Effector memory CD8-positive, alpha-beta T cell (primary cell): ENCODE measurements around the gene LRRC23.

Experiments
- ATAC-seq: fragments of 150-1000 bp; cut with Tn5 transposase; replicated peaks from 2 replicates; pipeline ENCODE4 v1.10.0; 2021; ENCODE audit warnings: mild to moderate bottlenecking, moderate library complexity
- DNase-seq, 3 experiments: peaks; one replicate each; pipeline ENCODE4 v3.0.0; 2021
- H3K27ac Mint-ChIP-seq, 2 donors: one replicate each; pipeline ENCODE4 v1.8.0; 2022; ENCODE audit warnings: mild to moderate bottlenecking in 2 of 2, mixed read lengths in 2 of 2, moderate library complexity in 2 of 2
- H3K27me3 Mint-ChIP-seq, 2 donors: one replicate each; pipeline ENCODE4 v1.8.0; 2022; ENCODE audit warnings: mixed read lengths in 2 of 2
- H3K36me3 Mint-ChIP-seq: one replicate; pipeline ENCODE4 v1.8.0; 2022; ENCODE audit warnings: mild to moderate bottlenecking, moderate library complexity, mixed read lengths; ENCODE audit not compliant: insufficient read depth
- H3K4me1 Mint-ChIP-seq, 2 donors: one replicate each; pipeline ENCODE4 v1.8.0; 2022; ENCODE audit warnings: low read depth in 2 of 2, mixed read lengths in 2 of 2
- H3K4me3 Mint-ChIP-seq, 2 donors: one replicate each; pipeline ENCODE4 v1.8.0; 2022; ENCODE audit warnings: mild to moderate bottlenecking in 2 of 2, mixed read lengths in 2 of 2, moderate library complexity in 2 of 2
- H3K9me3 Mint-ChIP-seq, 2 donors: one replicate each; pipeline ENCODE4 v1.8.0; 2022; ENCODE audit warnings: mixed read lengths in 2 of 2

The LRRC23 gene

GRCh38 chr12:6943722-6944380 is 39.2 kb downstream of the LRRC23 start, which contains the start of the genes C12orf57 and RNU7-1:
Gene C12orf57, plus strand, starts transcription at chr12:6944022. Its CDS starts 100 bp downstream, at chr12:6944122.
Gene RNU7-1, plus strand, starts transcription at chr12:6943816.
- peaks cover 47% of the 10 kb centered on the region for H3K36me3 Mint-ChIP-seq

DNA sequence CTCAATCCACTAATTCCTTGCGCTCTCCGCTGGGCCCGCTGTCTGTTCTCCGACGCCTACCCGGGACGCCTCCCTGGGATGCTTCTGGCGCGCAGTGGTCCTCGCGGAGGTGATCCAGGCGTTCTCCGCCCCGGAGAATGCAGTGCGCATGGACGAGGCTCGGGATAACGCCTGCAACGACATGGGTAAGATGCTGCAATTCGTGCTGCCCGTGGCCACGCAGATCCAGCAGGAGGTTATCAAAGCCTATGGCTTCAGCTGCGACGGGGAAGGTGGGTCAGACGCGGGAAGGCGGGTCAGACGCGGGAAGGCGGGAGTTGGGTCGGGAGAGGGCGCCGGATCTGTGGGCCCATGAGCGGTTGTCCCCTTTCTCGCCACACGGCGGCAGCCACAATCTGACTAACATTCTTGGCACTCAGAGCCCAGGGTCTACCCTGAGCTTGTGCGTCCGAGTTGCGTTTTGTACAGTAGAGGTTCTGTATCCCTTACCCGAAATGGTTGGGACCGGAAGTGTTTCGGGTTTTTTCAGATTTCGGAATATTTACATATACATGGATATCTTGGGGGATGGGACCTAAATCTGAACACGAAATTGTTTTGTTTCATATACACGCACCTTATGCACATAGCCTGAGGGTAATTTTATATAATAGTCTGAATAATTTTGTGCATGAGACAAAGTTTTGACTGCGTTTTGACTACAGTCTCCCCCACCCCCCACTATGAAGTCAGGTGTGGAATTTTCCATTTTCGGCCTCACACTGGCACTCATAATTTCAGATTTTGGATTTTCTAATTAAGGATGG is 40.0 kb downstream of the LRRC23 start:
- DNase-seq (peak; percentile 81 to 82 (median 82)), ATAC-seq (peak; percentile 55)
- H3K4me3 Mint-ChIP-seq, result peak overlapping the region; percentile 97 to 98
- peaks cover 58 to 59% of the 10 kb centered on the region in 2 donors for H3K4me1 Mint-ChIP-seq
- no peaks in the 10 kb centered on the region for H3K27me3 Mint-ChIP-seq
- peaks cover 53% of the 10 kb centered on the region for H3K36me3 Mint-ChIP-seq
- peak overlapping the region; percentile 99 to 100 for H3K27ac Mint-ChIP-seq
- no peaks in the 10 kb centered on the region for H3K9me3 Mint-ChIP-seq

More at GRCh38 chr12:6943722-6944380, 39.2 kb downstream of the LRRC23 start, which contains the start of the genes C12orf57 and RNU7-1:
- peak; percentile 61 to 68 (median 62) for DNase-seq
- Mint-ChIP-seq H3K4me3 (peak within 1 kb of the TSS; percentile 97 to 98), H3K4me1 (peaks cover 51 to 54% of the 10 kb centered on the region in 2 donors), H3K27me3 (no peaks in the 10 kb centered on the region), H3K9me3 (no peaks in the 10 kb centered on the region), H3K27ac (peak within 1 kb of the TSS; percentile 99 to 100)
- peak; percentile 67 for ATAC-seq

DNA sequence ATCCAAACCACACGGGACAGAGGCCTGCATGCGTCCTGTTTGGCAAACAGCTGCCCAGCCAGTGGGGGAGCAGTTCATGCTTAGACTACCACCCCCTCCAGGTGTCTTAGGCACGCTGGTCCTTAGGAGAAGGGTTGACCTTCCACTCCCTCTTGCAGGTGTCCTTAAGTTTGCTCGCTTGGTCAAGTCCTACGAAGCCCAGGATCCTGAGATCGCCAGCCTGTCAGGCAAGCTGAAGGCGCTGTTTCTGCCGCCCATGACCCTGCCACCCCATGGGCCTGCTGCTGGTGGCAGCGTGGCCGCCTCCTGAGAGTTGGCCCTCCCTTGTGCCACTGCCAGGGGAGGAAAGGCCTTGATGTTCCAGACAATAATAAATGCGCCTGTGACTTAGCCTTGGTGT is 41.0 kb downstream of the LRRC23 start:
- DNase-seq (no peak), ATAC-seq (no peak)
- peak overlapping the region; percentile 97 to 98 for H3K4me3 Mint-ChIP-seq
- H3K4me1 Mint-ChIP-seq, result peaks cover 67 to 69% of the 10 kb centered on the region in 2 donors
- no peaks in the 10 kb centered on the region for H3K27me3 Mint-ChIP-seq
- no peaks in the 10 kb centered on the region for H3K9me3 Mint-ChIP-seq
- peaks cover 53% of the 10 kb centered on the region for H3K36me3 Mint-ChIP-seq
- H3K27ac Mint-ChIP-seq, result peak overlapping the region; percentile 98 to 99

DNA sequence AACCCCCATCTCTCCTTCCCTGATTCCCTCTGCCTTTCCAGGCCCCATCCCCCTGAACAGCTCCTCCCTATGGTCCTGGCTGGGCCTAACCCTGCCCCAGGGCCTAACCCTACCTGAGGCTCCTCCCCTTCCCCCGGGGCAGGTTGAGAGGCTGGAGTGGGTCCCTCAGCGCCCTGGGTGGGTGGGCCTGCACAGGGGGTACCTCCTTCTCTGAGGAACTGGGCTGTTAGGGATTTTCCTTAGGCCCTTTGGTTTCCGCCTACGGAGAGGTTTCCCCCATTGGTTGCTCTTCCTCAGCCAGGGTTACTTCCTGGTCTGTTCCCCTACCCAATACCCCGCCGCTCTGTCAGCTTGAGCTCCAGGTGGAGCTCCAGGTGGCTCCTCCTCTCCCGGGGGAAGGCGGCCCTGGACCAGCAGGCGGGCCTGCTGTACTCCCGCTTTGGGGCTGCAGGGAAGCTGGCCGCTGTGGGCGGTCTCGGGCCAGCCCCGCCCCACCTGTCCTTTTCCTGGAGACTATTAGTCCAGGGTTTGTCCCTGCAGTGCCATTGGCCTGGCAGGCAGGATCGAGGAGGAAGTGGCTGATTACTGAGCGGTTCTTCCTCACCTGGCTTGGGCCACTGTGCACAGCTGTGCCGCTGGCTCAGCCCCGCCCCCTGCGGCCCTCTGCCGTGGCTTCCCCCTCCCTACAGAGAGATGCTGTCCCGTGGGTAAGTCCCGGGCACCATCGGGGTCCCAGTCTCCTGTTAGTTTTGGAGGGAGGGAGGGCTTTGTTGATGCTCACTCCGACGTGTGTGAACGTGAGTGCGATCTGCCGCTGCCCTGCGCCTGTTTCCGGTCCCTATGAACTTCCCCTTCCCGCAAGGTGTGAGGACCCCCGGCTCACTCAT is 41.7 kb downstream of the LRRC23 start:
- Mint-ChIP-seq H3K27ac (peak overlapping the region; percentile 98 to 99), H3K36me3 (peaks cover 57% of the 10 kb centered on the region), H3K4me1 (peaks cover 72 to 74% of the 10 kb centered on the region in 2 donors), H3K27me3 (no peaks in the 10 kb centered on the region), H3K9me3 (no peaks in the 10 kb centered on the region), H3K4me3 (peak overlapping the region; percentile 97 to 98)
- peak; percentile 11 for ATAC-seq
- DNase-seq, result peak in 2 of 3 experiments; percentile 47 to 54

GRCh38 chr12:6946920-6947374 is 42.3 kb downstream of the LRRC23 start:
- H3K36me3 Mint-ChIP-seq, result peaks cover 64% of the 10 kb centered on the region
- H3K4me3 Mint-ChIP-seq, result peak overlapping the region; percentile 97 to 98
- DNase-seq (no peak), ATAC-seq (no peak)
- no peaks in the 10 kb centered on the region for H3K9me3 Mint-ChIP-seq
- peaks cover 74 to 77% of the 10 kb centered on the region in 2 donors for H3K4me1 Mint-ChIP-seq
- H3K27me3 Mint-ChIP-seq, result no peaks in the 10 kb centered on the region
- peak overlapping the region; percentile 98 to 99 for H3K27ac Mint-ChIP-seq

DNA sequence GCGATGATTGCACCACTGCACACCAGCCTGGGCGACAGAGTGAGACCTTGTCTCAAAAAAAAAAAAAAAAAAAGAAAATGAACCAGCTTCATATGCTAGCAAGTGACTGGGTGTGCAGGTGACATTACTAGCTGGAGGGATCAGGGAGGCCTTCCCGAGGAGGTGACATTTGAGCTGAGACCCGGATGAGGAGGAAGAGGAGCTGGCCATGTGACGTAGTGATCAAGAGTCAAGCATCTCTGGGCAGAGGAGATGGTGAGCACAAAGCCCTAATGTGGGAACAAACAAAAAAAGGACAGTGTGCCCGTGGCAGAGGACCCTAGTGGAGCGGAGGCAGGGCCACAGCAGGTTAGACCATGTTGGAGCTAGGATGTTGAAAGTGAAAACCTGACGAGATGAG is 43.0 kb downstream of the LRRC23 start:
- ATAC-seq (no peak), DNase-seq (no peak)
- peaks cover 76 to 84% of the 10 kb centered on the region in 2 donors for H3K4me1 Mint-ChIP-seq
- H3K27me3 Mint-ChIP-seq, result no peaks in the 10 kb centered on the region
- peaks cover 64% of the 10 kb centered on the region for H3K36me3 Mint-ChIP-seq
- H3K27ac Mint-ChIP-seq, result peak overlapping the region; percentile 98 to 99
- no peaks in the 10 kb centered on the region for H3K9me3 Mint-ChIP-seq
- H3K4me3 Mint-ChIP-seq, result peak overlapping the region; percentile 97 to 98

- H3K27me3 Mint-ChIP-seq, result no peaks in the 10 kb centered on the region
Measured at GRCh38 chr12:6948873-6949594, 44.4 kb downstream of the LRRC23 start.

DNA sequence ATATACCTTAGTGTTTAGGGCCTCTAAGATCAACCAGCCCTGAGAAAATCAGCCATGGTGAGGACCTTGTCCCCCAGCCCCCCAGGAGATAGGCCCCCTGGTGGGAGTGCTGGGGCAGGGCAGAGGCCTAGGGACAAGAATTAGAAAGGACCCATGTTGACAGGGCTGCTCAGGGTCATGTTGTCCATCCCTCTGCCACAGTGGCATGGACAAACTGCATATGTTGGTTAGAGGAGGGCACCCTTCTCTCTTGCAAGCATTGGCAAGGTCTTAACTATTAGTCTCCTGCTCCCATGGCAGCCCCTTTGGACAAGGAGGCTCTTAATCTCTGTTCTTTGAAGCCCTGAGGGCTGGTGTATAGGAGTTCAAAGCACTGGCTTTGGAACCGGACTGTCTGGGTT is 45.8 kb downstream of the LRRC23 start:
- no peaks in the 10 kb centered on the region for H3K27me3 Mint-ChIP-seq
- peak overlapping the region; percentile 98 for H3K4me3 Mint-ChIP-seq
- H3K4me1 Mint-ChIP-seq, result peaks cover 82 to 86% of the 10 kb centered on the region in 2 donors
- peaks cover 69% of the 10 kb centered on the region for H3K36me3 Mint-ChIP-seq
- ATAC-seq (no peak), DNase-seq (no peak)
- H3K9me3 Mint-ChIP-seq, result no peaks in the 10 kb centered on the region
- peak overlapping the region; percentile 98 to 99 for H3K27ac Mint-ChIP-seq

More at GRCh38 chr12:6948873-6949594, 44.4 kb downstream of the LRRC23 start:
- DNase-seq, result no peak
- Mint-ChIP-seq H3K4me1 (peaks cover 77 to 84% of the 10 kb centered on the region in 2 donors), H3K36me3 (peaks cover 64% of the 10 kb centered on the region), H3K4me3 (peak overlapping the region; percentile 97 to 98), H3K27ac (peak overlapping the region; percentile 98 to 99), H3K9me3 (no peaks in the 10 kb centered on the region)
- ATAC-seq, result peak; percentile 17

GRCh38 chr12:6950811-6951540 is 46.4 kb downstream of the LRRC23 start, which contains the start of gene PTPN6:
Gene PTPN6, plus strand, starts transcription at chr12:6951356. Its CDS starts 157 bp downstream, at chr12:6951513.
- peaks cover 82 to 87% of the 10 kb centered on the region in 2 donors for H3K4me1 Mint-ChIP-seq
- H3K27ac Mint-ChIP-seq, result peak within 1 kb of the TSS; percentile 98 to 99
- ATAC-seq, result peak; percentile 32
- peak in 2 of 3 experiments; percentile 47 to 49 for DNase-seq
- H3K9me3 Mint-ChIP-seq, result no peaks in the 10 kb centered on the region
- peaks cover 69% of the 10 kb centered on the region for H3K36me3 Mint-ChIP-seq
- peak within 1 kb of the TSS; percentile 98 for H3K4me3 Mint-ChIP-seq
- no peaks in the 10 kb centered on the region for H3K27me3 Mint-ChIP-seq

DNA sequence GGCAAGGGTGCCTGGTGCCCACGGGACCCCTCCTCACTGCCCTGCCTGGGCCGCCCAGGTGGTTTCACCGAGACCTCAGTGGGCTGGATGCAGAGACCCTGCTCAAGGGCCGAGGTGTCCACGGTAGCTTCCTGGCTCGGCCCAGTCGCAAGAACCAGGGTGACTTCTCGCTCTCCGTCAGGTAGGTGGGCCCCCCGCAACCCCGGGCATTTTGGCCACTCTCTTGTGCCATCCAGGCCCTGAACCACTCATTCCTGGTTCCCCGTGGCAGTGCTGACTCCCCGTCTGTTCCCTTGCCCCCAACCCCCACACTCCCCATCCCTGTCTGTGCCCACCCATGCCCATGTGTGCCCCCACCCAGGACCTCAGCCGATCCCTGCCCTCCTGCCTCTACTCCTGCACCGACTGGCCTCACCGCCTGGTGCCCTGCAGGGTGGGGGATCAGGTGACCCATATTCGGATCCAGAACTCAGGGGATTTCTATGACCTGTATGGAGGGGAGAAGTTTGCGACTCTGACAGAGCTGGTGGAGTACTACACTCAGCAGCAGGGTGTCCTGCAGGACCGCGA is 47.0 kb downstream of the LRRC23 start:
- Mint-ChIP-seq H3K9me3 (no peaks in the 10 kb centered on the region), H3K36me3 (peaks cover 69% of the 10 kb centered on the region), H3K4me3 (peak overlapping the region; percentile 98), H3K4me1 (peaks cover 82 to 89% of the 10 kb centered on the region in 2 donors), H3K27ac (peak overlapping the region; percentile 98 to 99), H3K27me3 (no peaks in the 10 kb centered on the region)
- DNase-seq, result no peak
- peak; percentile 44 for ATAC-seq

DNA sequence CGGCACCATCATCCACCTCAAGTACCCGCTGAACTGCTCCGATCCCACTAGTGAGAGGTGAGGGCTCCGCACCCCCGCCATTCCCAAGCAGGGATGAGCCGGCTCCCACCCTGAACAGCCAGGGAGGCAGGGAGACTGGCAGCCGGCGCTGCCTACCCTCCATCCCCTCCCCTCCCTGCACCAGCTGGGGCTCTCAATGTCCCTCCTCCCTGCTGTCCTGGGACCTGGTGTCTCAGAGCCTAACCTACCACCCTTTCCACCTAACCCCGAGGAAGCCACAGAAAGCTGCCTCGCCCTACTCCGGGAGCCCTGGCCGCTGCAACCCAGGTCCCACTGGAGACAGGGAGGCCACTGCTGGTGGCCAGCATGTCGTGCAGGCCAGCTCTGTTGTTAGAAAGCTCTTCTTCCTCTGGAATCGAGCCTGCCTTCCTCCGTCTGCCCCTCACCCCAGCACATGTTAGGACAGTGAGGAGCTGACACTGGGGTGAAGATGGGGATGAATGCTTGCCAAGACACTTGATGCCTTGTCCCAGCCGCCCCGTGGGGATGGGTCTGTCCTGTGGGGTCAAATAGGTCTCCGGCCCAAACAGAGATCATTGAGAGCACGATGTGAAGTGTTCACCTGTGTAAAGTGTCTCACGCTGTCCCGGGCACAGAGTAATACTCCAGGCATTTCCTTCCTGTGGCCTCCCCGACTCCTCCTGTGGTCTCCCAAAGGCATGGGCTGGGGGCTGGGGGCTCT is 47.7 kb downstream of the LRRC23 start:
- DNase-seq, result no peak
- H3K9me3 Mint-ChIP-seq, result no peaks in the 10 kb centered on the region
- H3K4me1 Mint-ChIP-seq, result peaks cover 83 to 90% of the 10 kb centered on the region in 2 donors
- ATAC-seq, result no peak
- peak overlapping the region; percentile 98 to 99 for H3K27ac Mint-ChIP-seq
- peaks cover 70% of the 10 kb centered on the region for H3K36me3 Mint-ChIP-seq
- no peaks in the 10 kb centered on the region for H3K27me3 Mint-ChIP-seq
- peak overlapping the region; percentile 98 for H3K4me3 Mint-ChIP-seq
